HG03432 (cell line): ENCODE data around the gene ADGRV1.

Experiments
- ATAC-seq: cut with Tn5 transposase; IDR thresholded peaks from one replicate; pipeline ENCODE4 v1.9.1; 2021; ENCODE audit warnings: mild to moderate bottlenecking, moderate library complexity; ENCODE audit not compliant: unreplicated experiment

ADGRV1 gene

DNA sequence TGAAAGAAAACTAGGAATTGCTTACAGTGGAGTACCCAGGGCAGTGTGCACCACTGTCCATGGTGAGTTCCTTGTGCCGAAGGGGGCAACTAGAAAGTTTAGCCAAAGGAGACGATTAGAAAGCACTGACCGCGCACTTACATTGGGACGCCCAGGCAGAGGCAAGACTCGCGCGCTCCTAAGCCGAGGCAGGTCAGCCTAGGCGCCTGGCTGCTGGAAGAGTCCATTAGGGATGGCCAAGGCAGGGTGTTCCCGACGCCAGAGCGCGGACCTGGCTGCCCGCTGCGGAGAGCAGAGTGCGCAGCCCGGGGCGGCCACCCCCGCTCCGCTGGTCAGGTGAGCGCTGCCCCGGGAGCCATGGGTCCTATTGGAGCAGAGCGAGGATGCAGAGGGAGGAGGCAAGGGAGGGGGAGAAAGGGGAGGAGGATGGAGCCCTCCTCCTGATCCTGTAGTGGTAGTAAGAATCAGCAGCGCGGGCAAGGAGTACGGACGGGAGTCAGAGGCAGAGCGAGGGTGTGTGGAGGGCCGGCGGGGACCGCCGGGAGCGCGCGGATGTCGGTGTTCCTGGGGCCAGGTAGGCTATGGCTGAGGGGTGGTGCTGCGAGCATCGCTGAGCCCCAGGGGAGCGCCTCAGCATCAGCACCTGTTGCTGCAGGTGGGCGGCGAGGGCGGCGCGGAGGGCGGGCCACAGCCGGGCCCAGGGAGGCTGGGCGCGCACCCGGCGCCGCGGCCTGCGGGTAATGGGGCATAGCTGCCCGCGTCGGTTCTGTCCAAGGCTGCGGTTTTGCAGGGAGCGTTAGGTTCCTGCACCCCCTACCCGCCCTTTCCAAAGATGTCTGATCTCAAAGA is at the start of gene ADGRV1:
Gene ADGRV1 (plus strand): TSS at position 454 of the 849 bp plus-strand sequence. CDS start 99 bp downstream, at position 553.
- ATAC-seq, result peak; percentile 61

GRCh38 chr5:90510438-90510837 is 48.2 kb upstream of the ADGRV1 start:
- no peak for ATAC-seq

GRCh38 chr5:90514520-90514919 is 44.1 kb upstream of the ADGRV1 start:
- ATAC-seq, result no peak

- ATAC-seq, result no peak
Measured at GRCh38 chr5:90518661-90519060, 39.9 kb upstream of the ADGRV1 start.

- no peak for ATAC-seq
Measured at GRCh38 chr5:90519081-90519480, 39.5 kb upstream of the ADGRV1 start.

DNA sequence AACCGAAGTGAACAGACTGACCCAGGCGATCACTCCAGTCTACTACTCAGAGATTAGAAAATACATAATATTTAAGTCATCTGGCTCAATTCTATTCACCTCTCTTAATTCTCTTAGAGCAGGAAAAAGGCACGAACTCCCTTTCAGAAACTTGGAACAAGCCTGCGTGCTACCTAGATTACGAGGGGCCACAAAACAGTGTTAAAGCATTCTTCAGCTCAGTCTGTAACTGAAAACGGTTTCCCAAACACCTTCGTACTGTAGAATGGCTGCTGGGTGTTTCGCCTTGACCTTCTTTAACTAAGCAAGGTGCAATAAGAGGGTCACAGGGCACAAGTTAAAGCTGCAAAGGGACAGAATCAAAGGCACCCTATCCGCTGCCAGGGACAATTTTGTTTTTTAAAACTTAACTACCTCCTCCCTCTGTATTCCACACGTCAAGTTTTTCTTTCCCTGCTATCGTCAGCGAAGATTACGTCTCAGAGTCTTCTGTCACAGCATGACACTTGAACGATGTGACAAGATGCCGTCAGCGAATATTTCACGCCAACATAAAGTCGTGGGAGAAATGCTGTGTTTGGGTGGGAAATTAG is 29.9 kb upstream of the ADGRV1 start:
- peak; percentile 0 for ATAC-seq

GRCh38 chr5:90529194-90529938 is 29.2 kb upstream of the ADGRV1 start, which contains the start of gene LYSMD3:
LYSMD3 (minus strand) TSS chr5:90529584; CDS start chr5:90525289, 4,295 bp downstream.
- ATAC-seq, result peak; percentile 94

DNA sequence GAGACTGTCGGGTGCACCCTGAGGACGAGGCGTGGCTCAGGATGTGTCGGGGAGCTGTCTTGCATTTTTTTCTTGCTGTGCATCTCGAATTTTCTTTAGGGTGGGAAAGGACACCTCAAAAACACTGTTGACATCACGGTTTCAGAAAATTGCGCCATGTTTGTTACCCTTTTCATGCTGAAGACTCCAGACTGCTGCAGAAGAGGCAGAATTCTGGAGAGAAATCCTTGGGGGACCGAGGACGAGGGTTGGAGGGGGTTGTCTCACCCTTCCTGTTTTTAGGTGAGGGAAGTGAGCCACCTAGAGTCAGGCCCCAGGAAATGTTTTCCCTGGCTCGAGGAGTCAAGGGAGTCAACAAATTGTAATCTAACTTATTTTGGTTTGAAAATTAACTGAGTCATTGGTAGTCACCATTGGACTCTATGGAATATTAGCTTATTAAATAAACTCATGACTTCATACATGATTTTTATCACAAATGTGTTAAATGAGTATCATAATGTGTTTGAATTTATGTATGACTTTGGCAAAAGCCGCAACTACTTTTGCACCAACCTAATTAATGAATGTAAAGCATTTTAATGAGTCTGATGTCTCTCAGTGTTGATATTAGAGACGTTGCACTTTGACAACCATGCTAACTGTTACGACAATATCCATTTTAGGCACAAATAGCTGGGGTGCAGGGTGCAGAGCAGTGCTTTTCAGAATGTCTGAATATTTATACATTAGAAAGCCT is 28.5 kb upstream of the ADGRV1 start:
- peak; percentile 52 for ATAC-seq

DNA sequence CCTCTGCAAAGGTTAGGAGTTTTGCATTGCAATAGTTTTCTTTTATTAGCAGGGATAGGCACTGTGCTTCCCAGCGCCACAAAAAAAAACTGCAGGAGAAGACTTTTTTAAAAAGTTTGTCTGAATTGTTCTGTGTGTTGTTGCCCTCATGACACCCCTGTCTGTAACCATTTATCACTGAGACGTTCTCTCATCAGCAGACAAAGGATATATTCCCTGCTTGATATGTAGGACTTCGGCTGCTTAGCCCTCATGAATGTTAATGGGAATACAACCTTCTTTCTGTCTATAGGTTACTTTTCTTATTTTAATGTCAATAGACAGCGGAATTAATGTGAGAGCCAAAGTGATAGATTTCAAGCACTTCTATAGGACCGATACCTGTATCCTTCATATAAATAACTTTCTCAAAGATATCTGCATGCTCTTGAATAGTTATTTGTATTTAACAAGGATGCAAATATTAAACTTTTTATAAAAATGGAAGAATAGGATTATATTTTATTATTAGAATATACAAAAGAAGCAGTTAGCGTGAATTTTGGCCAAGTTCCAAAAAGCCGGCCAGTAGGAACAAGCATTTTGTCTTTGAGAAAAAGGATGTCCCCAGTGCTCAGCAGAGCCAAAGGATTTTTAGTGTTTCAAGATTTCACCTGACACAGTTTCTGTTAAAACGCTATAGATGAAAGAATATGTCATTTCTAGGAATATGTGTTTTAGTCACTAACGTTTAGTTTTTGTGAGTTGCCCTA is 27.7 kb upstream of the ADGRV1 start:
- ATAC-seq, result no peak

DNA sequence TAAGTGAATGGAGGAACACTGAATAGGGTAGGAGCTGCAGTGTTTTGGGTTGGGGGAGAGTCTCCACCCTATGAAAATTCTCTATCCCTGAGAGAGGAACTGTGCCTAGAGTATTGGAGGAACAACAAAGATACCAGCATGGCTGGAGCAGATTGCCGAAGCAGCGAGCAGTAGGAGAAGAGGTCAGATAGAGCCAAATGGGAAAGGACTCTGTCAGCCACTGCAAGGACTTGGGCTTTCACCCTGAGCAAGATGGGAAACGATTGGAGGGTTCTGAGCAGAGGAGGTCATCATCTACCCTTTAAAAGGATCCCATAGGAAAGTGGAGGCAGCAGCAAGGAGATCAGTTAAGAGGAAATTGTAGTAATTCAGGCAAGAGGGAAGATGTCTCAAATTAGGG is 24.8 kb upstream of the ADGRV1 start:
- ATAC-seq, result no peak

DNA sequence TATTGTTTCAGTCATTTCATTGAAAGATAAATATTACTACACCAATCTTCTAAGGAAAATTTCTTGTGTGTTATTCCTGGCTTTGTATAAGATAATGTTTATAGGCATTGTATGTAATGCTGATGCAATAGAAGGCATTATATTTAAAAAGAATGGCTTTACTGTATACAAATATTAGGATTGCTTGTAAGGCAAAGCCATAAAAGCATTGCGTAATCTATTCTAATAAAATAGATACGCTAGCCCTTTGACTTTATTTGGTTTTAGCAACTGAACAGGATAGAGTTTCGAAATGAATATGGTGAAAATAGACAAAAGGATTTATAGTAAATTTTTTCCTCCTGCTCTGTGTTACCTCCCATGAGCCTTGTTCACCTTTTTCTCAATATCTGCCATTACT is 23.7 kb upstream of the ADGRV1 start:
- ATAC-seq, result no peak

- ATAC-seq, result no peak
Measured at GRCh38 chr5:90542827-90543519, 15.6 kb upstream of the ADGRV1 start.

DNA sequence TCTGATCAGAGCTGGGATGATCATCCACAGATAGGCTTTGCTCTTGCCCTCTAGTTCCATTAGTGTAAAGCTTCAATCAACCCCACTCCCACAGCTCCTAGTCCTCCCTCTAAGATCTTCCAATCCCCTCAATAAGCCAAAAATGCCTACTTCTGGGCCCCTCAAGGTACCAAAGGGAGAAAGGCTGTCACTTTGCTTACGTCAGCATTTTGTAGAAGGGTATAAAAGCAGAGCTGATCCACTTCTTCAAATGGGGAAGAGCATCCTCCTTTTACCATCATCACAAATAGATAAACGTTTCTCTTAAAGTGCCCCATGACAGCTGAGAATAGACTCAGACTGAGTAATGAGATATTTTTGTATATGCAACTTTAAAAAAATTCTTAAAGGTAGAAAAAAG is 13.1 kb upstream of the ADGRV1 start:
- no peak for ATAC-seq

- ATAC-seq, result no peak
Measured at GRCh38 chr5:90546216-90546837, 12.3 kb upstream of the ADGRV1 start.

DNA sequence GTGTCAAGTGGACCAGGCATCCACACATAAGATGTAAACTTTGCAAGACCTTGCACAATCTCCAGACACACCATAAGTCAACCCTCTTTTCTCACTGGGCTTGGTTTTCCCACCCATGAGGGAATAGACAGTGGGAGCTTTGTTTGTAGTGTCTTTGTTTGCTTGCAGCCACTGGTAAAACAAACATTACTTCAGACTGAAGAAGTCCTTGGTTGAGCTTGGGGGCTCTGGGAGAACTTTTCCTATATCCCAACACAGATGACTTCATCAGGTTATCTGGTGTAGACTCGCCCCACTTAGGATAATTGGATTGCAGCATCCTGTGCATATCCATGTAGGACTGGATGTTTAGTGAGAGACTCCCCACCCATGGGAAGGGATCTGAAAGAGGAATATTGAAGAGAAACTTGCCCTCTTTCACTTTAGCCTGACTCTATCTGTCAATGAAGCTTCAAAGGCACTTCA is 11.5 kb upstream of the ADGRV1 start:
- no peak for ATAC-seq

DNA sequence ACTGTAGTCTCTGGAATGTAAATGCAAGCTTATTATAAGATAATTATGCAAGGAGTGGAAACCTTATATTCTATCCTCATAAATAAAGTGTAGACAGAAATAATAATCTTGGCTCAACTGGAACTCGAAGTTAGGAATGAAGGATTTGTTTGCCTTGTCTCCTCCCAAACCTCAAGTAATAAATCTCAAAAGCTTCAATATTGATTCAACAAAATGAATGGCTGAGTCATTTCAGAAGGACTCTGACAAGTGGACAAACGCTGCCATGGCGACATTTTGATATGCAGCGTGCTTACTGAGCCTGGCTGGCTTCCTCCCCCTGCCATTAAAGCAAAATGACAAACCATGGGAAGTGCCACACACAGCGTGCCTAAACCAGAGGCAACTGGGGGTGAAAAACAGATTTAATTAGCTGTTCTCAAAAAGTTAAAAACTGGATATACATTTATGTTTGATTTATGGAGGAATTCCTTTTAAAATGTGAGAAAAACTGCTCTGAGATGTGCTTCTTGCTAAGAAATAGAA is 10.5 kb upstream of the ADGRV1 start:
- ATAC-seq, result no peak

DNA sequence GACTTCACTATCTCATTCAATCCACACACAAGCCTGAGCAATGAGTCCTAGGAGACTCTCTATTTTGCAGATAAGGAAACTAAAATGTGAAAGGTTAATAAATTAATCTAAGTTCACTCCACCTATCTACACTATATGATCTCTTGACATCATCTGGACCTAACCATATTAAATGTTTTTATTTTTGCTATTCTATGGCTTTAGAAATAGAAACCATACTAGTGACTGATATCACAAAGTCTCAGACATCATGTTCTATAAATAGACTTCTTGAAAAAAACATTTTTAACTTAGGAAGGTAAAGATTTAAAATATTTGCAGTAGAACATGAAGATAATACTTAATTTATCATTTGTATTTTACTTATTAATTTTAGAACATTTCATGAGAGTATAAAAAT is 9.4 kb upstream of the ADGRV1 start:
- ATAC-seq, result no peak

DNA sequence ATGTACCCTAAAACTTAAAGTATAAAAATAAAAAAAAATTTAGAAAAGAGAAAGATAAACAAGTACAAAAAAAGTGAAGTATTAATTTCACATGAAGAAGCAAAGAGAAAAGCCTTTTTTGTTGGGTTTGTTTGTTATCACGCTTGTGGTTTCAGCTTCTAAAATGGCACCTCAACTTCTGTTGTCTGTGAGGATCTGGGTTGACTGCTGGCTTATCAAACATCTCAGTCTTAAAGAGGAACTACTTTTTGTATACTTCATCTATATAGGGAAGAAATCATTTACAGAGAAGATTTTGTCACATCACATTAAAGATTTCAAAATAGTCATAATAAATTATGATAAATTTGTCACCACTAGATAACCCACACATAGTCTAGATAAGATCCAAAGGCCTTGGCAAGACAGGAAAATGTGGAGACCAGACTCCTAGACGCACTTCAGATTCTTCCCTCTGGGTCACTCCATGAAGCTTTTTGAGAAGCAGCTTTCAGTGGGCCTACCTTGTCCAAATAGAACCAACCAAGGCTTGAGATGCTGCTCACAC is 8.8 kb upstream of the ADGRV1 start:
- ATAC-seq, result no peak

DNA sequence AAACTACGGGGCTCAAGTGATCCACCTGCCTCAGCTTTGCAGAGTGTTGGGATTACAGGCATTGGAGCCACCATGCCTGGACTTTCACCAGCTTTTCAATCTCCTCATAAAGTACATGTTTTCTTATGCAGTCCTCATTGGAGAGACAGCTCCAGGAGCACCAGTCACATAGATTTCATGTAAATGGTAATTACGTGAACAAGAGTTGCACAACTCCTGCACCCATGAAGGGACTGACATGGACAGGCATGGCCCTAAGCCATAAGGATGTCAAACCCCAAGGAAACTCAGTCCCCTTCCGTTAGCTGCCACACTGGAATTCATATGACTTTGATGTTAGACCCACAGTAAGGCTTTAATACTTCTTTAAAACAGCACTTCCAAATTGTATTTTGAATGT is 7.6 kb upstream of the ADGRV1 start:
- no peak for ATAC-seq
